ENCODE measurements around the gene EPHA4. TPM values are rescaled to one million over a fixed set of nuclear protein-coding genes. Genes with fewer than 3 reads are reported as not detected.

Gene EPHA4
- total RNA-seq, 1 experiment from 2014 or later = 0.41 TPM

GRCh38 chr2:221397187-221397586 lies 174.9 kb downstream of the EPHA4 start:
- DNase-seq (ENCODE audit: low spot score) = peak; percentile 23

- no peak for DNase-seq (ENCODE audit: low spot score)
These were observed 179.7 kb downstream of the EPHA4 start for GRCh38 chr2:221392228-221392881.

DNA sequence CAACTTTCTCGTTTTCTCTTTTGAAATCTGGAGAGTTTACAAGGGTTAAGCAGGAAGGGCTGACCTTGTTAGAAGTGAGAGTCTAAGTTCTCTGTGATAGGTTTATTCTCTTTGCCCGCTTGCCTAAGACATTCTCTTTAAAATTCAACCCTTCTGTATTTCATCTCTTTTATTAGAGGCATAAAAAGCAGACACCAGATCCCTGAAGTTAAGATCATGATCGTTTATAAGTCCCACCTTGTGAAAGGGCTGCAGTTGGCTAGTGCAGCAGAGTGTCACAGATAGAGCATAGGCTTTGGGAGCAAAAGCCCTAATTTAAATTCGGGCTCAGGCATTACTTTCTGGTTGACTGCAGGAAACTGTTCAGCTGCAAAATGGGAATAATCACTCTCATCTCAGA lies 181.2 kb downstream of the EPHA4 start:
- no peak for DNase-seq (ENCODE audit: low spot score)

DNA sequence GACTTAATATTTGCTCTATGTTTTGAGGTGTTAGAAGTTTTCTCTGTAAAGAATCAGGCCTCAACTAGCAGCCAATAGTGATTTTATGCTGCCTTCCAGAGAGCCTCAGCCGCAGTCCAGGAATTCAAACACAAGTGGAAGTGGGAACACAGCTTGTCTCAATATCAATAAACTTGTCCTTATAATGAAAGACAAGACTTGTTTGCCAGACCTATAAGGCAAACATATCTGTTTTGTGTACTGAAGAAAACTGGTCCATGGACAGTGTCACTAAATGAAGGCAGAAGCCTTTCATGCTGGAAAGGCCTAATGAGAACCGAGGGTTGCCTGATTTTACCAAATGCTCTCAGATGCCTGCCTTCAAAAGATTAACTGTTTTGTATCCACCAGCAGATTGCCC lies 182.2 kb downstream of the EPHA4 start:
- no peak for DNase-seq (ENCODE audit: low spot score)

DNA sequence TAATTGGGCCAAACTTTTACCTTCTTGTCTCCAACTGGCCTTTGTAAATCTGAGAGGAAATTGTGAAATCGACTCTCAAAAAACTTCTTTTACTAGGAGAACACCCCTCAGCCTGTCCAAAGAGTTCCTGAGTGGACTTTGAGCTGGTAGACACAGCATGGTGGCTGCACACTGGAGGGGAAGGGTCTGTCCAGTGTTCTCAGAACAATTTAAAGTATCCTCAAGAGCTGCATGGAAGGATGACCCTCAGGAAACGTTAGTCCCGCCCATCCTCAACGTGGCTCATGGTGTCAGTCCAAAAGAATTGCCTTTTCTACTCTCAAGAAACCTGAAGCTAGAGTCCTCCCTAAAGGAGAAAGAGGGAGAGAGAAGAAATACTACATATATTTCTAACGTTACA lies 182.7 kb downstream of the EPHA4 start:
- DNase-seq (ENCODE audit: low spot score) = no peak

GRCh38 chr2:221388891-221389290 lies 183.2 kb downstream of the EPHA4 start:
- no peak for DNase-seq (ENCODE audit: low spot score)

DNA sequence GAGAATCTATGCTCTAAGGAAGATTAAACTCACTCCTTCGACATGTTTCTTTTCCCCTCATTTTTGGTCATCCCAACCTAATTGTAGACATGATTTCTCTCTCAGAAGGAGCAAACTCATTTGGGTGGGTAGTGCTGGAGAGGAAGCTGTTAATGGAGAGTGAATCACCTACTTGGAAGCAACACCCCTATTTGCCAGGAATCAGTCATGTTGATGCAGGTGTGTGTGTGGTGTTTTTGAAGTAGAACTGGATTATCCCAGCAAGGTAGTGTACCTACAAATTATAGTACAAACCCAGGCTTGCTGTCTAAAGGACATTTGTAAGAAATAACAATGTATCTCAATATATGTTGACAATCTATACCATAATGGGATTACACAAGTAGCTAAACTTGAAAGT lies 186.4 kb downstream of the EPHA4 start:
- no peak for DNase-seq (ENCODE audit: low spot score)

DNA sequence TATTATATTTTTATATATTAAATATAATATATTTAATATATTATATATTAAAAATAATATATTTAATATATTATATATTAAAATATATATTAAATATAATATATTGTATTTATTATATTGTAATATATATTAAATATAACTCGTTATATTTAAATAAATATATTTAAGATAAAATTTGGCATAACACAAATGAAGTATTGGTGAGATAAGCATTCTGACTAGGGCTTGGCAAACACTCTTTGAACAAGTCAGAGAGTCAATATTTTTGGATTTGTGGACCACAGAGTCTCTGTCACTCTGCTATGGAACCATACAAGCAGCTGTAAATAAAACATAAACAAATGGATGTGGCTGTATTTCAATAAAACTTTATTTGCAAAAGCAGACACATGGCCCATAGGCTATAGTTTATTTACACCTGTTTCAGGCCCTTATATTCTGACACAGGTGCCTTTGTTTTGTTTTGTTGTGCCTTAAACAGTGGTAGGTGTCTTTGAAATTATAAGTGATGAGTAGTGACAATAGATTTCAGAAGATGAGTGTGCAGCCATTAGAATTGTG lies 190.1 kb downstream of the EPHA4 start:
- no peak for DNase-seq (ENCODE audit: low spot score)

DNA sequence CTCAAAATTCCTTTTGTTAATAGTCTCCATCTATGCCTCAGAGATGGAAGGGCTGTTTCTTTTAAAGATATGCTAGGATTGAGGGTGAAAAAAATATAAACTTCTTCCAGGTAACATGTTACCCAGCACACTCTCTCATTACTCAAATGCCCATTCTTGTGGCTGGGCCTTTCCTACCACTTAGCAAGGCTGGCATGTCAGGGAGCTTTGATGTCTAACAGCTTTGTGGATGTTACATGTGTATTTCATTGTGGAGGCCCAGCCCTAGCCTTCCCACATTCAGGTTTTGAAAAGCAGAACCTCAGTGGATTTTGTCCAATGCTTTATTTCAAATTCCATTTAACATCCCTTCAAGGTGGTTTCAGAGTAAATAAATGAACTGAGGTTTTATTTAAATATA lies 191.4 kb downstream of the EPHA4 start:
- no peak for DNase-seq (ENCODE audit: low spot score)

- DNase-seq (ENCODE audit: low spot score) = no peak
These were observed 192.0 kb downstream of the EPHA4 start for GRCh38 chr2:221380062-221380461.

GRCh38 chr2:221377597-221377996 lies 194.5 kb downstream of the EPHA4 start:
- DNase-seq (ENCODE audit: low spot score) = no peak

DNA sequence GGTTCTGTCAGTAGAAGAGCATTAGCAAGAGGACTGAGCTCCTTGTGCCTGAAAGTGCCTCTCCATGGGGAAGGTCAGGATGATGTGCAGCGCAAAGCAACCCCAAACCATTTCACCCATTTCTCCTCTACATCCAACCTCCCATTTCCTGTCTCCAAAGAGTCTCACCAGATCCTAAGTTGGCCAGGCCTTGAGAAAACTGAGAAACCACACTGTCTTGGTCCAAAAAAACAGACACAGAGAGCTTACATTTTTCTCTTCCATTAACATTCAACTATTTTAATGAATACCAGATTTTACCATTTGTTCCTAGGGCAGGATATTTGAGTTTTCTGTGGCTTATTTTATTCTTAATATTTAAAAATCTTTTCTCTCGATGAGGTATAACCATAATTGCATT lies 195.0 kb downstream of the EPHA4 start:
- DNase-seq (ENCODE audit: low spot score) = no peak

DNA sequence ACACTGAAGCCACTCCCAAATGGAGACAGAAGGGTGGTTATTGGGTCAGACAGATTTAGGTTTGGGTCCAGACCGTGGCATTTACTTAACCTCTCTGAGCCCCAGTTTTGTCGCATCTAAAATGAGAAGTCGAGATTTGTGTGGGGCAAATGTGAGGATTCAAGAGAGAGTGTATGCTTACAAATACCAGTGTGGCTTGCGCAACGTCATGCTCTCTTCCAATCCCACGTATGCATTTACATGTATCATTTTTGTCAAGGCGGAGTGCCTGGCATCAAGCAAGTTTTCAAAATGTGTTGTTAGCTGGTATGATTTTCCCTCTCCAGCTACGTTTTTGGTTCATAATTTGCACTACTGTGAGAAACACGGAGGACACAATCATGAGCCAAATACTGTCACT lies 197.9 kb downstream of the EPHA4 start:
- DNase-seq (ENCODE audit: low spot score) = no peak

DNA sequence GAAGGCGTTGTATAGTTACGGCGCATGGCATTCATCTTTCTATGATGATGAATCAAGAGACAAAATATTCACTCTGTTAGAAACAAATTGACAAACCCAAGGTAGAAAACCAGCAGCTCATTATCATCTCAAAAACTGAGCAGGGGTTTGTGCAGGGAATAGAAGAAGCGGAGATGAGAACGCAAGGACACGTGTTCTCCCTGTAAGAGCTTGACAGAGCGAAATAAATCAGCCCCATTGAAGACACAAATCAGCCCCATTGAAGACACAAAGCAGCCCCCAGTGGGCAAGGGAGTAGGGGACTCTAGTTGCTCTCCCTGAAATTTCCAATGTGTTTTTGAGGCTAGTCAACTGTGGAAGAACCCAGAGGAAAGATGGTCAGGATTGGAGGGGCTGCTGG lies 199.2 kb downstream of the EPHA4 start:
- no peak for DNase-seq (ENCODE audit: low spot score)

DNA sequence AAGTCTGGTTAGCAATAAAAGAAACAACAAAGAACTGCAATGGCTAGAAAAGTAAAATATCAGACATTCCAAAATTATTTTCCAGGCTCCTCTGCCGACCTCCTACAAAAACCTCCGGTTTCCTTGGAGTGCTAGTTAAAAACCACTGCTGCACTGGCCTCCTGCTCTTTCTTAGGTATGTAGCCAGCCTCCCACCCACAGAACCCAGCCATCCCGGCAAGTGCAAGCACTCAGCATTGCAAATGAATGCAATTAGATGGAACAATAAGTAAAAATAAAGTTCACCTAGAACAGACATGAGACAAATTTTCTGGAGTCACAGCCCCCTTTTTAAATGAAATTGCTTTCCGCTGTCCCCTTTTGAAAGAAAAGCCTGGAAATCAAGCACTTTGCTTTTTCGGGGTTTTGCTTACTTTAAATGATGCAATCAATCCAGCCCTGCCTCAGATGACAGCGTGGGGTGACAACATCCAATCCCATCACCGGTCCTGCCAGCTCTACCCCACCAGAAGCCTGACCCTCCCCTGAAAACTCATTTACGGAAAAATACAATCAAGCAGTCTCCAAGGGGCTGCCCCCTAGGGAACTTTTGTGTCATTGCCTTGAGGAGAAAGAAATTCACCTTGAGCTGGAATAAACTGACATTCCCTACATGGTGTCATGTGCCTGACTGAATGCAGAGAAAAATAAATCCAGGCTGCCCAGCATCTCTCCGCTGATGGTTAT lies 199.8 kb downstream of the EPHA4 start:
- DNase-seq (ENCODE audit: low spot score) = no peak

- DNase-seq (ENCODE audit: low spot score) = no peak
These were observed 200.8 kb downstream of the EPHA4 start for GRCh38 chr2:221371347-221371746.

DNA sequence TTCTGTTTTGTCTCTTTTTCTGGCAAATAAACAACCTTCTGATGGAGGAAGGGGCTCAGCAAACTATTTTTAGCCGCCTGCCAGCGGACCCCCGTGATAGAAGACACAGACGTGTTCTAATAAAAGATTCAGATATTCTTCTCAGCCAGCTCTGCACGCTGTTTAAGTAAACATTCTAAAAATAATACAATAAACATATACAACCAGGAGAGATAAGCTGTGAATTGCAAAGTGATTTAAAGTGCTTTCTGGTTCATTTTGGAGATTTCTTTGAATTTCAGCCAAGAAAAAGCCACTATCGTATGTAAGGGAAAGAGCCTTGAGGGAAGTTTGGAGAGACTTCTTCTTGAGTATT lies 201.3 kb downstream of the EPHA4 start:
- DNase-seq (ENCODE audit: low spot score) = no peak

DNA sequence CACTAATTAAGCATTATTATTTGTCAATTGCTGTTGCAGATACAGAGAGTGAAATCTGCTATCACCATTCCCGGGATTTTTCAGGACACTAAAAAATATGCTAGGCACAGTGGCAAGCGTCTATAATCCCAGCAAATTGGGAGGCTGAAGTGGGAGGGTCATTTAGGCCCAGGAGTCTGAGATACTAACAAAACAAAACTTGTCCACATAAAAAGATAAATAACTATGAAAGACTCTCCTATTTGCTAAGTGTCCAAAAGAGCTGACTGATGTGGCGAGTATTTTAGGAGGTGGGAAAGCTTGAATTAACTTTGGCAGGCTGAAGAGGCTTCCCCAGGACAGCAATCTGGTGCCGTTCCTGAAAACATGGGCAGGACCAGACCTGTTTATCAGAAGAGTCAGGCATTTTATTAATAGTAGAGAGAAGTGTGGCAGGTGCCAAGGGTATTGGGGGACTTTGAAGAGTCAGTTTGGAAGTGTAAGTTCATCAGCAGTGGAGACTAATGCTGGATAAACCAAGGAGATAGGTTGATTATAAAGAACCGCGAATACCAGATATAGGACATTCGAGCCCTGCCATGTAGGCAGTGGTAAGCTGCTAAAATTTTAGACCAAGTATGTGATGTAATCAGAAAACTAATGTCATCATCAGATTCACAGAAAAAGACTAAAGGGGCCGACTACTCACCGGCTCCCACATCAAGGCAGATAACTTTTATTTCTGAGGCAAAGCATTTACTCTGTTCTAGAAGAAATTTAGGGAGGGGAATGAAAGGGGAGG lies 201.8 kb downstream of the EPHA4 start:
- no peak for DNase-seq (ENCODE audit: low spot score)
